Hepatocyte (in vitro differentiated cells): ENCODE data around the gene GH2. TPM values are rescaled to one million over a fixed set of nuclear protein-coding genes. Genes with fewer than 3 reads are reported as not detected.

Source experiments
- DNase-seq: peaks from one replicate; pipeline ENCODE4 v3.0.0-alpha.2; 2016; ENCODE audit warnings: low spot score
- H2AFZ ChIP-seq: fragments of 200-600 bp; sonication (generic); 2 replicates; pipeline ENCODE4 v1.6.0; 2016; ENCODE audit warnings: antibody characterized with exemption, mild to moderate bottlenecking
- H3K27ac ChIP-seq: fragments of 200-600 bp; sonication (generic); 2 replicates; pipeline ENCODE4 v1.5.1; 2016; ENCODE audit warnings: mild to moderate bottlenecking
- H3K27me3 ChIP-seq: fragments of 200-600 bp; sonication (generic); 2 replicates; pipeline ENCODE4 v1.6.1; 2016
- H3K36me3 ChIP-seq: fragments of 200-600 bp; sonication (generic); replicated peaks from 2 replicates; pipeline ENCODE4 v1.5.1; 2016; ENCODE audit warnings: low read depth; ENCODE audit not compliant: insufficient read depth
- H3K4me1 ChIP-seq: fragments of 200-600 bp; sonication (generic); 2 replicates; pipeline ENCODE4 v1.5.1; 2016; ENCODE audit warnings: mild to moderate bottlenecking, moderate library complexity; ENCODE audit not compliant: insufficient read depth
- H3K4me2 ChIP-seq: fragments of 200-600 bp; sonication (generic); 2 replicates; pipeline ENCODE4 v1.6.0; 2016
- H3K4me3 ChIP-seq: fragments of 200-600 bp; sonication (generic); 2 replicates; pipeline ENCODE4 v1.5.1; 2016; ENCODE audit warnings: mild to moderate bottlenecking
- H3K79me2 ChIP-seq: fragments of 200-600 bp; sonication (generic); 2 replicates; pipeline ENCODE4 v1.6.0; 2017; ENCODE audit warnings: mild to moderate bottlenecking
- H3K9me2 ChIP-seq: fragments of 200-600 bp; sonication (generic); replicated peaks from 2 replicates; pipeline ENCODE4 v1.6.0; 2017; ENCODE audit warnings: mild to moderate bottlenecking; ENCODE audit not compliant: insufficient read depth
- H3K9me3 ChIP-seq: fragments of 200-600 bp; sonication (generic); 2 replicates; pipeline ENCODE4 v1.5.1; 2016; ENCODE audit warnings: low read depth, mild to moderate bottlenecking
- H4K20me1 ChIP-seq: fragments of 200-600 bp; sonication (generic); 2 replicates; pipeline ENCODE4 v1.6.0; 2016; ENCODE audit warnings: mild to moderate bottlenecking; ENCODE audit not compliant: insufficient read depth, poor library complexity, severe bottlenecking
- EZH2 ChIP-seq: fragments of 200-600 bp; sonication (generic); IDR thresholded peaks from 2 replicates; pipeline ENCODE4 v1.6.1; 2016; ENCODE audit warnings: antibody characterized with exemption, mild to moderate bottlenecking, borderline replicate concordance
- EZH2phosphoT487 ChIP-seq: fragments of 200-600 bp; sonication (generic); IDR thresholded peaks from one replicate; pipeline ENCODE4 v1.6.1; 2018; ENCODE audit warnings: antibody characterized with exemption, mild to moderate bottlenecking, low read depth, moderate library complexity; ENCODE audit not compliant: unreplicated experiment, severe bottlenecking
- WGBS: methylation state at CpG from one replicate; pipeline ENCODE4 v1.1.6; 2016; ENCODE audit warnings: low lambda C conversion rate; ENCODE audit errors: missing lambda C conversion rate; 5-methylcytosine and 5-hydroxymethylcytosine counted together
- polyA plus RNA-seq: library from polyadenylated mRNA; unstranded; fragments of >200 nt; fragmentation: Nextera tagmentation; extraction: Ambion mirVana; gene quantifications from 2 replicates; pipeline ENCODE4 v1.2.1, GENCODE V29; 2016
- total RNA-seq: library from RNA; depleted of rRNA; stranded (reverse); fragments of >200 nt; gene quantifications from 2 replicates; pipeline ENCODE4 v1.2.3, GENCODE V29; 2014
- TF ChIP-seq, protein P1 (sequence below): fragments of 200-600 bp; sonication (generic); IDR thresholded peaks from 2 replicates; pipeline ENCODE4 v1.5.1; 2016; ENCODE audit warnings: antibody characterized with exemption, mild to moderate bottlenecking; ENCODE audit not compliant: poor library complexity

GH2 gene
- not detected in 2 replicates for total RNA-seq
- polyA plus RNA-seq: 1.8 TPM in 1 of 2 replicates, not detected in the other

DNA sequence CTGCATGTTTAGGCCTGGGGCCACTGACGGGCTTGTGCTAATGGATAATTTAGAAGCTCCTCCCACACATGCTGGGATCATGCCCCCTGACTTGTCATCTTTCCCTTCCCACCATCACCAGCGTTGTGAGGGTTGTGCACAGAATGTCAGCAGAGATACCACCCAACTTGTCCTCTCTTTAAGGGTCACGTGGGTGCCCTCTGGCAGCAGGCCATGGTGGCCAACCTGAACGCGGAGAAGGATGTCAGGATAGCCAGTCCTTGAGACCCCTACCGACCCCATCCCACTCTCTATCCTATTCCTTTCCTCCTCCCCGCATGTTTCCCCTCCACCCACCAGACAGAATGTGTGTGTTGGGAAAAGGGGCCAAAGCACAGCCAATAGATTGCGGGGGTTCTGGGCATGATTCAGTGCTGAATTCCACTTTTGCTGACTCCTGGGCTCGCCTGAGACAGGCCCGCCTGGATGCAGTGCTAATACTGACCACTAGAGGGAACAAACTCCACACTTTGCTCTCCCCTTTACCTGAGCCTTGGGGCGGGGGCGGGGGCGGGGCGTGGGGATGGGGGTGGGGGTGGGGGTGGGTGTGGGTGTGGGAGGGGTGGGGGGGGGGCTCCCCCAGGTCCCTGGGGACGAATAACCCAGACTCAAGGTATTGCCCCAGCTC, at the start of gene GH2:
Gene GH2 (minus strand): TSS at position 10 of the 667 bp plus-strand sequence. CDS start 143 bp downstream, outside the sequence.
- 55% methylated on average over 11 of the region's 15 CpGs for WGBS
- Histone ChIP-seq H3K27ac (no peak within 1 kb of the TSS), H3K4me3 (no peak within 1 kb of the TSS), H3K79me2 (no peaks in the 10 kb centered on the region), H3K9me3 (no peaks in the 10 kb centered on the region), H3K9me2 (no peaks in the 10 kb centered on the region), H3K36me3 (no peaks in the 10 kb centered on the region), H3K27me3 (no peaks in the 10 kb centered on the region), H4K20me1 (no peaks in the 10 kb centered on the region), H3K4me2 (no peak within 1 kb of the TSS), H2AFZ (no peak within 1 kb of the TSS), H3K4me1 (no peaks in the 10 kb centered on the region)
- TF ChIP-seq, protein P1, sequence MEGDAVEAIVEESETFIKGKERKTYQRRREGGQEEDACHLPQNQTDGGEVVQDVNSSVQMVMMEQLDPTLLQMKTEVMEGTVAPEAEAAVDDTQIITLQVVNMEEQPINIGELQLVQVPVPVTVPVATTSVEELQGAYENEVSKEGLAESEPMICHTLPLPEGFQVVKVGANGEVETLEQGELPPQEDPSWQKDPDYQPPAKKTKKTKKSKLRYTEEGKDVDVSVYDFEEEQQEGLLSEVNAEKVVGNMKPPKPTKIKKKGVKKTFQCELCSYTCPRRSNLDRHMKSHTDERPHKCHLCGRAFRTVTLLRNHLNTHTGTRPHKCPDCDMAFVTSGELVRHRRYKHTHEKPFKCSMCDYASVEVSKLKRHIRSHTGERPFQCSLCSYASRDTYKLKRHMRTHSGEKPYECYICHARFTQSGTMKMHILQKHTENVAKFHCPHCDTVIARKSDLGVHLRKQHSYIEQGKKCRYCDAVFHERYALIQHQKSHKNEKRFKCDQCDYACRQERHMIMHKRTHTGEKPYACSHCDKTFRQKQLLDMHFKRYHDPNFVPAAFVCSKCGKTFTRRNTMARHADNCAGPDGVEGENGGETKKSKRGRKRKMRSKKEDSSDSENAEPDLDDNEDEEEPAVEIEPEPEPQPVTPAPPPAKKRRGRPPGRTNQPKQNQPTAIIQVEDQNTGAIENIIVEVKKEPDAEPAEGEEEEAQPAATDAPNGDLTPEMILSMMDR: peak; percentile 42
- TF ChIP-seq EZH2phosphoT487 (no peak), EZH2 (no peak)
- DNase-seq: peak; percentile 67

DNA sequence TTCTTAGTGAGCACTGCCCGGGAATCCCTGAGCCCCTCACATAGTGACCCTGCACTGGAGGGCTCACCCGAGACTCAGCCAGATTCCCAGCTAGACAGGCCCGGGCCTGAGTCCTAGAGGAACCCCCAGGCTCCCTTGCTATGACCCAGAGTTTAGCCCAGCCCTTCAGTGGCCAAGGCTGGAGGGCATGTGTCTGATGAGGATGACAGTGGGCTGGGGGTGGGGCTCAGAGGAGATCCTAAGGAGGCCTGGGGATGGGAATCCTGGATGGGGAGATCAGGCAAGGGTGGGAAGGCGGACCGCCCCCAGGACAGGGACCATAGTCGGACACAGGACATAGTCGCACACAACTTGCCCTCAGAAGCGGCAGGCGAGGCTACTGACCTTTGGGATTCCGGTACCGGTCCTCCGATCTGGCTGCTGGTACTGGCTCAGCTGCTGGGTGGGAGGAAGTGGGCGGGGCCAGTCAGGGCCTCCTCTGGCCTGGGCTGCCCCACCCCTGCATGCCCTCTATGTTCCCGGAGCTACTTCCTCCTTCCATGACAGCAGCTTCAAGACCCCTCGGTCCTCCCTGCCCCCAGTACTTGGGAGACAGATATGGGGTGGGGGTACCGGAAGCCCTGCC, 49.3 kb upstream of the GH2 start:
- Histone ChIP-seq H2AFZ (no peak overlapping the region), H3K9me2 (no peaks in the 10 kb centered on the region), H3K27me3 (no peaks in the 10 kb centered on the region), H3K4me3 (no peak overlapping the region), H3K9me3 (no peaks in the 10 kb centered on the region), H3K4me2 (no peak overlapping the region), H3K27ac (no peak overlapping the region), H4K20me1 (no peaks in the 10 kb centered on the region), H3K79me2 (no peaks in the 10 kb centered on the region), H3K4me1 (no peaks in the 10 kb centered on the region), H3K36me3 (no peaks in the 10 kb centered on the region)
- WGBS: 86% methylated on average over 15 of the region's 16 CpGs
- TF ChIP-seq EZH2phosphoT487 (no peak), EZH2 (no peak)
- TF ChIP-seq, protein P1: no peak
- DNase-seq: no peak

DNA sequence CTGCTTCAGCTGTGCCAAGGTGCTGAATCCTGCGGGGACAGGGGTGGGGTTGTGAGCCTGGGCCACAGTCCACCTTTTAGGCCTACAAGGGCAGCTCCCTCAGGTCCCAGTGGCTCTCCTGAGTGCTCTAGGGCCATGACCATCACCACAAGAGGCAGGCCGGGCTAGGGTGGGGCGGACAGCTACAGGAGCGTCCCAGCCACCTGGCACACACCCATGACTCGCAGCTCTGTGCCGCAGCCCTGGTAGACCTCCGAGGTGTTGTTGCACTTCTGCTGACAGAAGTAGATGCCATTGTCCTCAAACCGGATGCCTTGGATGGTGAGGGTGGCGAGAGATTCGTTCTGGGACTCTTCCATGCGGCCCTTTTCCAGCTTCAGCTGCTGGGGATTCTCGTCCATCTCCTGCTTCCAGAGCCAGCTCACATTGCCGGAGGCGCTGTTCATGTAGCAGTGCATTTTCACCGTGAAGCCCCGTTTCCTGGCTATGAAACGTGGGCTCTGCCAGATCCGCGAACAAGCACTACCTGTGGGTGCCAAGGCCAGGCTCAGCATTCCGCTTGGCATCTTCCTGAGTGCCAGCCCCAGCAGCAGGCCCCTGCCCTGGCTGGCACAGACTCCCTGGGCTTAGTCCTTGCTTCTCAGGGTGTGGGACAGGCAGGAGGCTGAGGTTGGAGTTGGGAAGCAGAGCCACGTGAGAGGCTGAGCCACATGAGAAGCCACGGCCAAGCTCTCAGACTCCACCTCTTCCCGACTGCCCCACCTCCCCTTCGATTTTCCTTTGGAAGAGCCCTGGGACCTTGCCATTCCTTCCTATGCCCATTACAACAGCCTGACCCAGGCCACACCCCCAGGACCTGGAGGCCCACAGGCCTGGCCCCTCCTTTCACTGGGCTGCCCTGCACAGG, 48.4 kb upstream of the GH2 start:
- Histone ChIP-seq H3K79me2 (no peaks in the 10 kb centered on the region), H2AFZ (no peak overlapping the region), H3K27me3 (no peaks in the 10 kb centered on the region), H3K9me2 (no peaks in the 10 kb centered on the region), H3K4me3 (no peak overlapping the region), H3K4me2 (no peak overlapping the region), H4K20me1 (no peaks in the 10 kb centered on the region), H3K4me1 (no peaks in the 10 kb centered on the region), H3K9me3 (no peaks in the 10 kb centered on the region), H3K36me3 (no peaks in the 10 kb centered on the region), H3K27ac (no peak overlapping the region)
- DNase-seq: no peak
- TF ChIP-seq EZH2phosphoT487: no peak
- TF ChIP-seq, protein P1: no peak
- WGBS: 92% methylated on average over 24 of the region's 24 CpGs
